ENCODE measurements around the gene KRT74. TPM values are rescaled to one million over a fixed set of nuclear protein-coding genes. Genes with fewer than 3 reads are reported as not detected.

Gene KRT74
- total RNA-seq, 4 donors from 2014 or later = not detected

DNA sequence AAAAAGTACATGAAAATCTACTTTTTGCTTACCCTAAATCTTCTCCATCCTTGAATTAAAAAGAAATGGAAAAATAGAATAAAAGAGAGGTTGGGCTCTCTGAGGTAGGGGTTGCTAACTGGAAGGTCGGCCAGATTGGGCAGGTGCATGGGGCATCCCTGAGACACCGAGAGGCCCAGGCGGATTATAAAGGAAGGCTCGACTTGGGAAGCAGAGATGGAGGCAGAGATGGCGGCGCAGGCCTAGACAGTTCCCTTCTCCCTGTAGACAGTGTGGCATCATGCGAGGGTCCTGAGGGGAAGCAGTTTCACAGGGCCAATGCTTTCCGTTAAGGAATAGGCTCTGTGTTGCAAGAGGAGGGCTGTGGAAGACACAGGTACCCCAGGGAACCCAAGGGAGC is 3.7 kb upstream of the KRT74 start:
- intact Hi-C loops (cut with DNase I; ENCODE audit: low total_unique reads) = no loop called here
- H3K27me3 ChIP-seq = no peaks in the 10 kb centered on the region

DNA sequence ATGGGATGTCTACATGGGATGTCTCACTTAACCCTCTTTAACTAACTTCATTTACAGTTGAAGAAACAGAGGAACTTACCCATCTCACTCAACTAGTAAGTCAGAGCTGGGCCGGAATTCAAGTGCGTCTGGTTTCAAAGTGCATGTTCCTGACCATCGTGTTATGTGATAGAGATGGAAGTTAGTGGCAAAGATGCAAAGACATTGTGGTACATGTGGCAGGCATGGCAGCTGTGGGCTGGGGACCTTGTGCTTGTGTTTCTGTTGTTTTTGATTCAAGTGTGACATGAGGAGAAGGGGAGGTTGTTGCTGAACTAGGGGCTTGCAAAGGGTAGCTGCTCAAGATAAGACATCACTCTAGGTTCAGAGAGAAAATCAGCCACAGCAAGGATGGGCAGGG is 2.3 kb upstream of the KRT74 start:
- no peak for ATAC-seq
- H3K27me3 ChIP-seq = no peaks in the 10 kb centered on the region
- in situ Hi-C loops (cut with MboI; ENCODE audit: low sequenced_read_pairs in 4 of 4) = loop anchor here in 1 of 4 donors (25.0 kb wide), 2 partner anchors 311 to 411 kb away; no protein-coding TSS in a partner anchor
- H3K4me3 ChIP-seq = no peak overlapping the region
- H3K36me3 ChIP-seq = no peaks in the 10 kb centered on the region
- no peaks in the 10 kb centered on the region for H3K4me1 ChIP-seq
- TF ChIP-seq, protein P1, sequence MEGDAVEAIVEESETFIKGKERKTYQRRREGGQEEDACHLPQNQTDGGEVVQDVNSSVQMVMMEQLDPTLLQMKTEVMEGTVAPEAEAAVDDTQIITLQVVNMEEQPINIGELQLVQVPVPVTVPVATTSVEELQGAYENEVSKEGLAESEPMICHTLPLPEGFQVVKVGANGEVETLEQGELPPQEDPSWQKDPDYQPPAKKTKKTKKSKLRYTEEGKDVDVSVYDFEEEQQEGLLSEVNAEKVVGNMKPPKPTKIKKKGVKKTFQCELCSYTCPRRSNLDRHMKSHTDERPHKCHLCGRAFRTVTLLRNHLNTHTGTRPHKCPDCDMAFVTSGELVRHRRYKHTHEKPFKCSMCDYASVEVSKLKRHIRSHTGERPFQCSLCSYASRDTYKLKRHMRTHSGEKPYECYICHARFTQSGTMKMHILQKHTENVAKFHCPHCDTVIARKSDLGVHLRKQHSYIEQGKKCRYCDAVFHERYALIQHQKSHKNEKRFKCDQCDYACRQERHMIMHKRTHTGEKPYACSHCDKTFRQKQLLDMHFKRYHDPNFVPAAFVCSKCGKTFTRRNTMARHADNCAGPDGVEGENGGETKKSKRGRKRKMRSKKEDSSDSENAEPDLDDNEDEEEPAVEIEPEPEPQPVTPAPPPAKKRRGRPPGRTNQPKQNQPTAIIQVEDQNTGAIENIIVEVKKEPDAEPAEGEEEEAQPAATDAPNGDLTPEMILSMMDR (IDR thresholded peaks at IDR 0.05 in 4 of 5, conservative IDR thresholded peaks at IDR 0.05 in 1 of 5) = no peak
- no peak for TF ChIP-seq POLR2A (IDR thresholded peaks at IDR 0.05)
- intact Hi-C loops (cut with DNase I; ENCODE audit: low total_unique reads) = no loop called here
- H3K27ac ChIP-seq = no peak overlapping the region
- DNase-seq = no peak
- H3K9me3 ChIP-seq = no peaks in the 10 kb centered on the region

More for the DNA sequence above, 3.7 kb upstream of the KRT74 start:
- in situ Hi-C loops (cut with MboI; ENCODE audit: low sequenced_read_pairs in 4 of 4) = loop anchor here in 1 of 4 donors (25.0 kb wide), 2 partner anchors 310 to 410 kb away; no protein-coding TSS in a partner anchor
- no peak overlapping the region for H3K27ac ChIP-seq
- TF ChIP-seq, protein P1 (IDR thresholded peaks at IDR 0.05 in 4 of 5, conservative IDR thresholded peaks at IDR 0.05 in 1 of 5) = no peak
- TF ChIP-seq POLR2A (IDR thresholded peaks at IDR 0.05) = no peak
- H3K36me3 ChIP-seq = no peaks in the 10 kb centered on the region
- ATAC-seq (no peak), DNase-seq (no peak)
- no peaks in the 10 kb centered on the region for H3K9me3 ChIP-seq
- no peaks in the 10 kb centered on the region for H3K4me1 ChIP-seq
- no peak overlapping the region for H3K4me3 ChIP-seq

DNA sequence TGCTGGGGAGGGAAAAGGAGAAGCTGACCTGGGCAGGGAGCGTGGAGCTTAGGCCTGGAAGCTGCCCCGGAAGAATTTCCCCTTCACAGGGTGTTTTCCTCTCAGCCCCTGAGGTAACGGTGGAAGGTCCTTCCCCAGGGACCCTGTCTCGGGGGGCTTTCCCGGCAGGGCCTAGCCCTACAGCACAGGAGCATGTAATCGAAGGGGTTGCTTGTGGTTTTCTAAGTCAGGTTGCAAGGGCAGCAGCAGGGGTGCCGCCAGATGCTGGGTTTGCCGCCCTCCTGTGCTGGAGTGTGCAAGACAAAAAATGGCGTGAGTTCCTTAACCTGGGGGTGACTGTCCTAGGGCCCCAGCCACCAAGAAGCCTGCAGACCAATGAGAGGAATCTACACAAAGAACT is 1.6 kb upstream of the KRT74 start:
- DNase-seq (no peak), ATAC-seq (no peak)
- intact Hi-C loops (cut with DNase I; ENCODE audit: low total_unique reads) = no loop called here
- no peaks in the 10 kb centered on the region for H3K27me3 ChIP-seq
- no peaks in the 10 kb centered on the region for H3K36me3 ChIP-seq
- no peak for TF ChIP-seq POLR2A (IDR thresholded peaks at IDR 0.05)
- TF ChIP-seq, protein P1 (IDR thresholded peaks at IDR 0.05 in 4 of 5, conservative IDR thresholded peaks at IDR 0.05 in 1 of 5) = no peak
- H3K9me3 ChIP-seq = no peaks in the 10 kb centered on the region
- in situ Hi-C loops (cut with MboI; ENCODE audit: low sequenced_read_pairs in 4 of 4) = loop anchor here in 1 of 4 donors (25.0 kb wide), 2 partner anchors 312 to 412 kb away; no protein-coding TSS in a partner anchor
- H3K4me3 ChIP-seq = no peak overlapping the region
- no peaks in the 10 kb centered on the region for H3K4me1 ChIP-seq
- H3K27ac ChIP-seq = no peak overlapping the region

DNA sequence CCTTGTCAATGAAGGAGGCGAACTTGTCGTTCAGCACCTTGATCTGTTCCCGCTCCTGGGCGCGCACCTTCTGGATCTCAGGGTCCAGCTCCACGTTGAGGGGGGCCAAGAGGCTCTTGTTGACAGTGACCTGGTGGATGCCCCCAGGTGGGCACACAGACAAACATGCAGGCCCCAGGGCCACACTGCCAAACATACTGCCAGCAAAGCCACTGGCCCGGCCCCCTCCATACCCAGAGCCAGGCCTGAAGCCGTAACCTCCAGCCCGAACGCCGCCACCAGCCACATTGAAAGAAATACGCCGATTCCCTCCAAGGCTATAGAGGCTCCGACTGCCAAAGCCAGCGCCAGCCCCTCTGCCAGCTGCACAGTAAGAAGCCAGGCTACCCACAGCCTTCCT is 337 bp downstream of the KRT74 start:
- no peaks in the 10 kb centered on the region for H3K36me3 ChIP-seq
- intact Hi-C loops (cut with DNase I; ENCODE audit: low total_unique reads) (no loop called here), in situ Hi-C loops (cut with MboI; ENCODE audit: low sequenced_read_pairs in 4 of 4) (no loop called here)
- DNase-seq (no peak), ATAC-seq (no peak)
- no peak overlapping the region for H3K4me3 ChIP-seq
- H3K27me3 ChIP-seq = no peaks in the 10 kb centered on the region
- TF ChIP-seq, protein P1 (IDR thresholded peaks at IDR 0.05 in 4 of 5, conservative IDR thresholded peaks at IDR 0.05 in 1 of 5) = no peak
- no peak for TF ChIP-seq POLR2A (IDR thresholded peaks at IDR 0.05)
- no peaks in the 10 kb centered on the region for H3K9me3 ChIP-seq
- no peaks in the 10 kb centered on the region for H3K4me1 ChIP-seq
- no peak overlapping the region for H3K27ac ChIP-seq

DNA sequence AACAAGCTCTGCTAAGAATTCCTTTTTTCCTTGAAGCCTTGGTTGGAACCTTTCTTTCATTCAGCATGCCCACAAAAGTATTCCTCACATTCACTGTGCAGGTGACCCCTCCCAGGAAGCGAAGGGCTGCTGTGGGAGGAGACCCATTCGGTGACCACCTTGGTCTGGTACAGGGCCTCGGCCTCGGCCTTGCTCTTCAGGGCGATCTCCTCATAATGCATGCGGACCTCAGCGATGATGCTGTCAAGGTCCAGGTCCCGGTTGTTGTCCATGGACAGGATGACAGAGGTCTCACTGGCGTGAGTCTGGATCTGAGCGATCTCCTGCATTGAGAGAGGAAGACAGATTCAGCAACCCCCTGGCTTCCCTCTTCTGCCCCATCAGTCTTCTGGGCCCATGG is 3.1 kb downstream of the KRT74 start:
- Histone ChIP-seq H3K36me3 (no peaks in the 10 kb centered on the region), H3K4me1 (no peaks in the 10 kb centered on the region), H3K9me3 (no peaks in the 10 kb centered on the region), H3K4me3 (no peak overlapping the region), H3K27ac (no peak overlapping the region), H3K27me3 (peaks cover 0 to 1% (median 0%) of the 10 kb centered on the region in 3 donors)
- in situ Hi-C loops (cut with MboI; ENCODE audit: low sequenced_read_pairs in 4 of 4) = no loop called here
- no peak for ATAC-seq
- intact Hi-C loops (cut with DNase I; ENCODE audit: low total_unique reads) = no loop called here
- no peak for DNase-seq
- no peak for TF ChIP-seq POLR2A (IDR thresholded peaks at IDR 0.05)
- TF ChIP-seq, protein P1 (IDR thresholded peaks at IDR 0.05 in 4 of 5, conservative IDR thresholded peaks at IDR 0.05 in 1 of 5) = no peak
